ENCODE results near the gene TAX1BP1. TPM values are rescaled to one million over a fixed set of nuclear protein-coding genes. Genes with fewer than 3 reads are reported as not detected.

The TAX1BP1 gene
- total RNA-seq, 1 experiment from 2014 or later: 58.3 TPM

- no peak overlapping the region; a peak in 1 of 7 replicates for H3K27ac Mint-ChIP-seq
- H3K4me2 ChIP-seq (ENCODE audit: insufficient read depth, insufficient read length, low read length): no peak overlapping the region
- H3K27me3 ChIP-seq (ENCODE audit: insufficient read depth, low read length): no peaks in the 10 kb centered on the region
- no peak overlapping the region for H3K18ac ChIP-seq (ENCODE audit: insufficient read length, low read depth, low read length)
- no peaks in the 10 kb centered on the region for H3K4me1 ChIP-seq (ENCODE audit: insufficient read depth, low read length)
- no peaks in the 10 kb centered on the region for H3K9me3 Mint-ChIP-seq
- WGBS (ENCODE audit: extremely low coverage, insufficient read length, low lambda C conversion rate): 100% methylated on average over 2 of the region's 6 CpGs
- H3K4me1 Mint-ChIP-seq: peaks cover 3 to 6% of the 10 kb centered on the region in 2 experiments; a peak in 2 of 4 replicates
- peaks cover 0 to 23% (median 22%) of the 10 kb centered on the region in 3 experiments; a peak in 5 of 7 replicates for H3K36me3 Mint-ChIP-seq (ENCODE audit: insufficient read depth in 1 of 3, low read depth in 3 of 3)
- H3T11ph ChIP-seq (ENCODE audit: low read length): no peak overlapping the region
- H3K9me3 ChIP-seq (ENCODE audit: control insufficient read depth, low read depth, low read length): no peaks in the 10 kb centered on the region
- no peak overlapping the region for H3K23ac ChIP-seq (ENCODE audit: insufficient read length, low read depth, low read length)
- H2BK120ac ChIP-seq (ENCODE audit: low read depth, low read length, poor library complexity, severe bottlenecking): no peak overlapping the region
- H4K8ac ChIP-seq (replicated peaks; ENCODE audit: insufficient read length, low read depth, low read length): no peak overlapping the region
- no peaks in the 10 kb centered on the region for H3K27me3 Mint-ChIP-seq (ENCODE audit: low read depth)
- H2BK20ac ChIP-seq (ENCODE audit: low read depth, low read length, poor library complexity, severe bottlenecking): no peak overlapping the region
- no peaks in the 10 kb centered on the region for H3K23me2 ChIP-seq (ENCODE audit: insufficient read length, low read depth, low read length, poor library complexity, severe bottlenecking)
- H2AK5ac ChIP-seq (ENCODE audit: insufficient read length, low read length): no peak overlapping the region
- no peak overlapping the region for H3K4ac ChIP-seq (ENCODE audit: low read depth, low read length)
- no peak overlapping the region for H3K27ac ChIP-seq (ENCODE audit: insufficient read length, low read depth, low read length)
- no peaks in the 10 kb centered on the region for H4K20me1 ChIP-seq (ENCODE audit: control insufficient read depth, insufficient read depth, insufficient read length)
- H3K9ac ChIP-seq (ENCODE audit: extremely low read depth, insufficient read length, low read length): no peak overlapping the region
- no peak overlapping the region for H2BK15ac ChIP-seq (ENCODE audit: low read depth, low read length)
- H2BK5ac ChIP-seq (ENCODE audit: insufficient read length, low read length): no peak overlapping the region
- no peak overlapping the region for H3K4me3 Mint-ChIP-seq
- no peak overlapping the region for H4K91ac ChIP-seq (ENCODE audit: insufficient read length, low read depth, low read length)
- no peaks in the 10 kb centered on the region for H3K79me1 ChIP-seq (ENCODE audit: insufficient read depth, low read depth, low read length, poor library complexity, severe bottlenecking)
- no peak overlapping the region for H3K14ac ChIP-seq (ENCODE audit: insufficient read depth, low read length)
- no peak for TF ChIP-seq CTCF (conservative IDR thresholded peaks at IDR 0.05)
- H4K5ac ChIP-seq (ENCODE audit: insufficient read length, low read depth, low read length): no peak overlapping the region
- no peak for DNase-seq
- no peak overlapping the region for H2BK12ac ChIP-seq (ENCODE audit: insufficient read length, low read depth, low read length)
- peaks cover under 1% of the 10 kb centered on the region; the same call in 1 of the 2 replicates for H3K79me2 ChIP-seq (ENCODE audit: insufficient read depth, low read length)
- no peak overlapping the region for H3K56ac ChIP-seq (ENCODE audit: insufficient read length, low read depth, low read length)
- H2AFZ ChIP-seq (ENCODE audit: low read length): no peak overlapping the region
These were observed 12.1 kb downstream of the TAX1BP1 start for GRCh38 chr7:27751888-27752660.

All from H9 (cell line).